ENCODE measurements around the gene PIN4. TPM values are rescaled to one million over a fixed set of nuclear protein-coding genes. Genes with fewer than 3 reads are reported as not detected.

The PIN4 gene
- total and polyA plus RNA-seq, 2 experiments from 2014 or later = 3.5 to 80.6 TPM

DNA sequence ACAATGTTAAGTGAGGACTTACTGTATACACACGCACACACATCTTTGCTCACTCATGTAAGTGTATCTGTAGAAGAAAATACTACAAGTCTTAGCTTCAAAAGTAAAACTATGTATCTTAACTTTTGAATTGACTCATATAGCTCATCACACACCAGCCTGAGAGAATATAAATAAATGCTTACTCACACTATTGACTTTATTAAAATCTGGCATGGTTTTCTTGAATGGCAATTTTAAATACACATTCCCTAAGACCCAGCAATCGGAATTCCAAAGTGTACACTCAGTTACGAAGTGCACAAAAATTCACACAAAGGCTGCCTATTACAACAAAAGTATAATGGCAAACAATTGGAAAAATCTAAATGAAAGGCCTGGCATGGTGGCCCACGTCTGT lies 55.3 kb downstream of the PIN4 start (continued):
- TF ChIP-seq, protein P1, sequence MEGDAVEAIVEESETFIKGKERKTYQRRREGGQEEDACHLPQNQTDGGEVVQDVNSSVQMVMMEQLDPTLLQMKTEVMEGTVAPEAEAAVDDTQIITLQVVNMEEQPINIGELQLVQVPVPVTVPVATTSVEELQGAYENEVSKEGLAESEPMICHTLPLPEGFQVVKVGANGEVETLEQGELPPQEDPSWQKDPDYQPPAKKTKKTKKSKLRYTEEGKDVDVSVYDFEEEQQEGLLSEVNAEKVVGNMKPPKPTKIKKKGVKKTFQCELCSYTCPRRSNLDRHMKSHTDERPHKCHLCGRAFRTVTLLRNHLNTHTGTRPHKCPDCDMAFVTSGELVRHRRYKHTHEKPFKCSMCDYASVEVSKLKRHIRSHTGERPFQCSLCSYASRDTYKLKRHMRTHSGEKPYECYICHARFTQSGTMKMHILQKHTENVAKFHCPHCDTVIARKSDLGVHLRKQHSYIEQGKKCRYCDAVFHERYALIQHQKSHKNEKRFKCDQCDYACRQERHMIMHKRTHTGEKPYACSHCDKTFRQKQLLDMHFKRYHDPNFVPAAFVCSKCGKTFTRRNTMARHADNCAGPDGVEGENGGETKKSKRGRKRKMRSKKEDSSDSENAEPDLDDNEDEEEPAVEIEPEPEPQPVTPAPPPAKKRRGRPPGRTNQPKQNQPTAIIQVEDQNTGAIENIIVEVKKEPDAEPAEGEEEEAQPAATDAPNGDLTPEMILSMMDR (conservative IDR thresholded peaks at IDR 0.05; ENCODE audit: low read depth in 2 of 2) = no peak
- TF ChIP-seq EZH2phosphoT487 (IDR thresholded peaks at IDR 0.05; ENCODE audit: unreplicated experiment) = no peak
- no peak for TF ChIP-seq ZNF331 (CRISPR knock-in tag; IDR thresholded peaks at IDR 0.05; ENCODE audit: low read depth)
- TF ChIP-seq EZH2 (IDR thresholded peaks at IDR 0.05; ENCODE audit: low read depth, unreplicated experiment) = no peak
- TF ChIP-seq, protein P2, sequence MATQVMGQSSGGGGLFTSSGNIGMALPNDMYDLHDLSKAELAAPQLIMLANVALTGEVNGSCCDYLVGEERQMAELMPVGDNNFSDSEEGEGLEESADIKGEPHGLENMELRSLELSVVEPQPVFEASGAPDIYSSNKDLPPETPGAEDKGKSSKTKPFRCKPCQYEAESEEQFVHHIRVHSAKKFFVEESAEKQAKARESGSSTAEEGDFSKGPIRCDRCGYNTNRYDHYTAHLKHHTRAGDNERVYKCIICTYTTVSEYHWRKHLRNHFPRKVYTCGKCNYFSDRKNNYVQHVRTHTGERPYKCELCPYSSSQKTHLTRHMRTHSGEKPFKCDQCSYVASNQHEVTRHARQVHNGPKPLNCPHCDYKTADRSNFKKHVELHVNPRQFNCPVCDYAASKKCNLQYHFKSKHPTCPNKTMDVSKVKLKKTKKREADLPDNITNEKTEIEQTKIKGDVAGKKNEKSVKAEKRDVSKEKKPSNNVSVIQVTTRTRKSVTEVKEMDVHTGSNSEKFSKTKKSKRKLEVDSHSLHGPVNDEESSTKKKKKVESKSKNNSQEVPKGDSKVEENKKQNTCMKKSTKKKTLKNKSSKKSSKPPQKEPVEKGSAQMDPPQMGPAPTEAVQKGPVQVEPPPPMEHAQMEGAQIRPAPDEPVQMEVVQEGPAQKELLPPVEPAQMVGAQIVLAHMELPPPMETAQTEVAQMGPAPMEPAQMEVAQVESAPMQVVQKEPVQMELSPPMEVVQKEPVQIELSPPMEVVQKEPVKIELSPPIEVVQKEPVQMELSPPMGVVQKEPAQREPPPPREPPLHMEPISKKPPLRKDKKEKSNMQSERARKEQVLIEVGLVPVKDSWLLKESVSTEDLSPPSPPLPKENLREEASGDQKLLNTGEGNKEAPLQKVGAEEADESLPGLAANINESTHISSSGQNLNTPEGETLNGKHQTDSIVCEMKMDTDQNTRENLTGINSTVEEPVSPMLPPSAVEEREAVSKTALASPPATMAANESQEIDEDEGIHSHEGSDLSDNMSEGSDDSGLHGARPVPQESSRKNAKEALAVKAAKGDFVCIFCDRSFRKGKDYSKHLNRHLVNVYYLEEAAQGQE (IDR thresholded peaks at IDR 0.05; ENCODE audit: unreplicated experiment) = no peak
- TF ChIP-seq, protein P3, sequence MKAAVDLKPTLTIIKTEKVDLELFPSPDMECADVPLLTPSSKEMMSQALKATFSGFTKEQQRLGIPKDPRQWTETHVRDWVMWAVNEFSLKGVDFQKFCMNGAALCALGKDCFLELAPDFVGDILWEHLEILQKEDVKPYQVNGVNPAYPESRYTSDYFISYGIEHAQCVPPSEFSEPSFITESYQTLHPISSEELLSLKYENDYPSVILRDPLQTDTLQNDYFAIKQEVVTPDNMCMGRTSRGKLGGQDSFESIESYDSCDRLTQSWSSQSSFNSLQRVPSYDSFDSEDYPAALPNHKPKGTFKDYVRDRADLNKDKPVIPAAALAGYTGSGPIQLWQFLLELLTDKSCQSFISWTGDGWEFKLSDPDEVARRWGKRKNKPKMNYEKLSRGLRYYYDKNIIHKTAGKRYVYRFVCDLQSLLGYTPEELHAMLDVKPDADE (IDR thresholded peaks at IDR 0.05) = no peak

DNA sequence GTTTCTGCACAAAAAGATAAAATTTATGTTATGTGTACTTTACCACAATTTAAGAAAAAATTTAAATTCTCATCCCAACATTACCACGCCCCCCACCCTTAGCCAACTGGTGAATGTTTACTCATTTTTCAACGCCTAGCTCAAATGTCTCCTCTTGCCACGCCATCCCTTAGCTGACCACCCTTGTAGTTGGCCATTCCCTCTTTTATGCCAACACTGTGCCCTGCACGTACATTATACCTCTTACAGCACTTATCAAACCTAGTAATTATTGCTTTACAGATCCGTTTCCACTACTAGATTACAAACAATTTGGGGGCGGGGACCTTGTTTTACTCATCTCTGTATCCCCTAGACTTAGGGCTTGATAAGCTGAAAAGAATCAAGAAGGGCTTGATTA lies 56.6 kb downstream of the PIN4 start:
- ATAC-seq = no peak
- no peaks in the 10 kb centered on the region for H4K20me1 ChIP-seq (replicated peaks; ENCODE audit: insufficient read depth)
- peaks cover 6% of the 10 kb centered on the region for H3K27me3 Mint-ChIP-seq (ENCODE audit: insufficient read depth, low read depth, poor library complexity)
- no peak overlapping the region for H2AFZ ChIP-seq
- peak overlapping the region; percentile 77 for H3K4me3 ChIP-seq
- DNase-seq (ENCODE audit: low spot score) = peak; percentile 6
- H3K4me1 Mint-ChIP-seq = peaks cover 6% of the 10 kb centered on the region; the same call in 2 of the 3 replicates
- peak overlapping the region; percentile 90 for H3K4me2 ChIP-seq
- H3K79me2 ChIP-seq (replicated peaks; ENCODE audit: insufficient read depth) = peaks cover 39% of the 10 kb centered on the region
- H3K36me3 ChIP-seq (ENCODE audit: insufficient read depth) = no peaks in the 10 kb centered on the region; the same call in 1 of the 2 replicates
- peaks cover 31% of the 10 kb centered on the region for H3K36me3 Mint-ChIP-seq (ENCODE audit: low read depth)
- peak overlapping the region; percentile 84; the same call in 1 of the 2 replicates for H3K27ac Mint-ChIP-seq
- no peaks in the 10 kb centered on the region for H3K27me3 ChIP-seq (ENCODE audit: insufficient read depth)
- TF ChIP-seq STAT1 (IDR thresholded peaks at IDR 0.05; ENCODE audit: unreplicated experiment) (no peak), JUNB (IDR thresholded peaks at IDR 0.05; ENCODE audit: unreplicated experiment) (no peak), POLR2AphosphoS5 (IDR thresholded peaks at IDR 0.05; ENCODE audit: low read depth) (no peak), NANOG (IDR thresholded peaks at IDR 0.05; ENCODE audit: borderline replicate concordance) (no peak), EZH2phosphoT487 (IDR thresholded peaks at IDR 0.05; ENCODE audit: unreplicated experiment) (no peak)
- TF ChIP-seq, protein P2 (IDR thresholded peaks at IDR 0.05; ENCODE audit: unreplicated experiment) = no peak
- TF ChIP-seq, protein P1 (conservative IDR thresholded peaks at IDR 0.05; ENCODE audit: low read depth in 2 of 2) = no peak
- TF ChIP-seq, protein P3 (IDR thresholded peaks at IDR 0.05) = no peak
- no peaks in the 10 kb centered on the region for H3K9me2 ChIP-seq (ENCODE audit: insufficient read depth)
- H3K4me1 ChIP-seq (ENCODE audit: insufficient read depth) = no peaks in the 10 kb centered on the region
- H3K27ac ChIP-seq (ENCODE audit: low read depth) = peak overlapping the region; percentile 94
- H3F3A ChIP-seq (replicated peaks; ENCODE audit: low read depth) = no peaks in the 10 kb centered on the region
- H3K9me3 Mint-ChIP-seq = peaks cover 3% of the 10 kb centered on the region; the same call in 2 of the 3 replicates
- peak overlapping the region; percentile 94 for H3K4me3 Mint-ChIP-seq

Measured in GM23338 (cell line).